Naive thymus-derived CD8-positive, alpha-beta T cell (primary cell): ENCODE measurements around the gene STRN4. TPM values are rescaled to one million over a fixed set of nuclear protein-coding genes. Genes with fewer than 3 reads are reported as not detected.

ENCODE experiments used
- microRNA-seq: library from miRNA; unstranded; fragments of <30 nt; microRNA quantifications from one replicate; pipeline ENCODE4 v1.2.0, GENCODE V29; 2022; ENCODE audit warnings: borderline microRNAs expressed
- polyA plus RNA-seq, 3 donors: library from polyadenylated mRNA; unstranded; fragments of 300-500 nt; fragmentation: Illumina TruSeq; gene quantifications; one replicate each; pipeline ENCODE4 v1.2.3, GENCODE V29; 2021
- total RNA-seq, 8 experiments: library from RNA in 2 of 8; stranded (reverse) in 2 of 8; gene quantifications; one replicate each; pipeline ENCODE4 v1.2.3 and lab custom pipeline; 2021 to 2026

Gene STRN4
- total and polyA plus RNA-seq, 5 experiments from 2014 or later = 8.2 to 81.9 (median 25.7) TPM

Small RNA genes lying within 50 kb of the gene (microRNA-seq; reads per million reads assigned to microRNA genes)
- not detected for gene MIR320E

Other genes with a start within 250 kb of the STRN4 start
- 100 to 1,000 TPM; 185 to 190 TPM for gene CALM3, start 145.1 kb downstream of the STRN4 start, total RNA-seq
- gene CALM3, start 145.1 kb downstream of the STRN4 start, polyA plus RNA-seq = 100 to 1,000 TPM; 188 to 221 (median 214) TPM
- gene PTGIR, start 121.4 kb downstream of the STRN4 start, total RNA-seq = under 1 TPM in 1 of 2 experiments, not detected in 1; 0.25 TPM
- 1 to 10 TPM in 1 of 3 donors, under 1 TPM in 2; 0.12 to 2.8 (median 0.55) TPM for gene PTGIR, start 121.4 kb downstream of the STRN4 start, polyA plus RNA-seq
- gene GNG8, start 110.2 kb downstream of the STRN4 start, total RNA-seq = not detected
- gene GNG8, start 110.2 kb downstream of the STRN4 start, polyA plus RNA-seq = not detected
- gene DACT3, start 85.3 kb downstream of the STRN4 start, total RNA-seq = under 1 TPM in 1 of 2 experiments, not detected in 1; 0.13 TPM
- gene DACT3, start 85.3 kb downstream of the STRN4 start, polyA plus RNA-seq = under 1 TPM in 1 of 3 donors, not detected in 2; 0.13 TPM
- gene PRKD2, start 29.3 kb downstream of the STRN4 start, total RNA-seq = 100 to 1,000 TPM in 1 of 2 experiments, 10 to 100 TPM in 1; 92.6 to 102 TPM
- 10 to 100 TPM; 28.6 to 79.7 (median 37.1) TPM for gene PRKD2, start 29.3 kb downstream of the STRN4 start, polyA plus RNA-seq
- 10 to 100 TPM; 22.8 to 23.8 TPM for gene FKRP, start 393 bp downstream of the STRN4 start, total RNA-seq
- 1 to 10 TPM; 2.6 to 8.7 (median 4.8) TPM for gene FKRP, start 393 bp downstream of the STRN4 start, polyA plus RNA-seq
- 1 to 10 TPM; 7.0 to 8.2 TPM for gene SLC1A5, start 42.1 kb upstream of the STRN4 start, total RNA-seq
- 1 to 10 TPM; 2.5 to 6.1 (median 4.1) TPM for gene SLC1A5, start 42.1 kb upstream of the STRN4 start, polyA plus RNA-seq
- 10 to 100 TPM; 39.3 to 40.6 TPM for gene AP2S1, start 104.4 kb upstream of the STRN4 start, total RNA-seq
- 10 to 100 TPM; 63.8 to 68.3 (median 65.2) TPM for gene AP2S1, start 104.4 kb upstream of the STRN4 start, polyA plus RNA-seq
- gene ARHGAP35, start 114.5 kb upstream of the STRN4 start, total RNA-seq = 10 to 100 TPM; 27.3 TPM
- 1 to 10 TPM; 2.0 to 3.3 (median 2.1) TPM for gene ARHGAP35, start 114.5 kb upstream of the STRN4 start, polyA plus RNA-seq